ENCODE measurements around the gene GJD2. TPM values are rescaled to one million over a fixed set of nuclear protein-coding genes. Genes with fewer than 3 reads are reported as not detected.

Gene GJD2
- total RNA-seq, 1 donor from 2014 or later, result 0.11 TPM

DNA sequence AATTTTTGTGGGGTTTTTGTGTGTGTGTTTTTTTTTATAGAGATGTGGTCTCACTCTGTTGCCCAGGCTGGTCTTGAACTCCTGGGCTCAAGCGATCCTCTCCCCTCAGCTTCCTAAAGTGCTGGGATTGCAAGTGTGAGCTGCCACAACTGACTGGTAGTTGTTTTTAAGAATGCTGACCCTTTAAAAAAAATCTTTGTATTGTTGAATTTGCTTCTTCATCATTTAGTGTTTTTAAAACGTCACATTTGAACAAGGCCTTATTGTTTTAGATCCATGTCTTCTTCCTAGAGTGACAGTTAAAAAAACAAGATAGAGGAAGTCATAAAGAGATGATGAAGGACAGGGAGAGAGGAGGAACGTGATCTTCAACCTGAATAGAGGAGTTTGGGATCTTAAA is 24.1 kb downstream of the GJD2 start:
- no peak for DNase-seq (ENCODE audit: low spot score)
- intact Hi-C loops (cut with DNase I), result no loop called here

DNA sequence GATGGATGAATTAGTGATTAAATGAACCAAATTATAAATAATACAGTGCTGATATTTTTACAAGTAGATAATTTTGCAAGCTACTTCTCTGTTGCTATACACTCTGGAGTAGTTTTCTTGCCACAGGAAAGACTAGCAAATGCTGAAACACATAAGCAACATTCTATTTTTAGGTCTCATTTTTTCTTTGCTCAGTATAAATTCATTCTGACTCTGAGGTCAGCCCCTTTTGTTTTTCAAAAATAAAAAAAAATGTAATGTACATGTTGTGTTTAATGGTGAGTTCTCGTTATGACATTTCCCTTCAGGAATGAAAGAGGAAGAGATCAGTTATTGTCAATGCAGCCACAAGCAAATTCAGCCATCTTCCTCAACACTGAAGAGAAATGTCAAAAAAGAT is 24.9 kb downstream of the GJD2 start:
- DNase-seq (ENCODE audit: low spot score), result no peak
- intact Hi-C loops (cut with DNase I), result no loop called here

DNA sequence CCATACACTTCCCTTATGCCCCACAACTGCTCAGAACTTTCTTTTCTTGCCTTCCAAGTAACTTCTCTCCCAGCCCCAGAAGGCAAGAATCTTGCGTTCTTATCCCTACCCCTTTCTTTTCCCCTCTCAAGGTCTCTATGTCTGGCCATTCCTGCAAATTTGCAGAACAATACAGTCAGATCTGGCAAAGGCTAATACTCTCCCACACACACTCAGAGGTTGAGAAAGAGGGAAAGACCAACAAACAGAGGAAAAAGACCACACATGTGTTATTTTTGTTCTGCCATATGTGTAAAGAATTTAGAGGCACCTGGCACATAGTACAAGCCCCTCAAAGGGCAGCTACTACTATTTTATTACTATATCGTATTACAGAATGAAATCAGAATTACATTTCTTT is 25.7 kb downstream of the GJD2 start:
- intact Hi-C loops (cut with DNase I), result no loop called here
- DNase-seq (ENCODE audit: low spot score), result no peak

DNA sequence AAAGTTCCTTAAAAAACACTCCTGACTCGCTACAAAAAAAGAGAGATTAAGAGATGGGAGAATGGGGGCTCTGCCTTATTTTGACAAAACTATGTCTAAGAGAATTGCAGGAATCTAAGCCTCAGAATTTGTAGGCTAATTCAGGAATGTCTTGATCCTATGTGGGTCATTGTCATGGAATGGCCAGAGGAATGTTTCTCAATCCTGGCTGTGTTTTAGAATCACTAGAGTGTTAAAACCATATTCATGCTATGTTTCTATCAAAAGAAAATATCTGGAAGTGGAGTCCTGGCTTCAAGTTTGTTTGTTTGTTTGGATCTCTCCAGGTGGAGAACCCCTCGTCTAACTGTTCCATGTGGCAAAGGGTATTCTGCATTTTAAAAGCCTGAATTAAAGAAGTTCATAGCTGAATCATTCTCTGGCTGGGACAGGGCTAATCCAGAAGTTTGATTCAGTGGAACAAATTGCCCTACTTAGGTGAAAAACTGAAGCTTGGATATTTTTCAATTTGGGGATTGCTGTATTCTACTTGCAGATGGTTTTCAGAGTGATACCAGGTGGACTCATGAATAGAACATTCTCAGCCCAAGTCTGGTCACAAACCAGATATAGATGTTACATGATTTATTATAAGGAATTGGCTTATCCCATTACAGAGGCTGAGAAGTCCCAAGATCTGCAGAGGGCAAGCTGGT is 28.2 kb downstream of the GJD2 start:
- intact Hi-C loops (cut with DNase I), result no loop called here
- no peak for DNase-seq (ENCODE audit: low spot score)

DNA sequence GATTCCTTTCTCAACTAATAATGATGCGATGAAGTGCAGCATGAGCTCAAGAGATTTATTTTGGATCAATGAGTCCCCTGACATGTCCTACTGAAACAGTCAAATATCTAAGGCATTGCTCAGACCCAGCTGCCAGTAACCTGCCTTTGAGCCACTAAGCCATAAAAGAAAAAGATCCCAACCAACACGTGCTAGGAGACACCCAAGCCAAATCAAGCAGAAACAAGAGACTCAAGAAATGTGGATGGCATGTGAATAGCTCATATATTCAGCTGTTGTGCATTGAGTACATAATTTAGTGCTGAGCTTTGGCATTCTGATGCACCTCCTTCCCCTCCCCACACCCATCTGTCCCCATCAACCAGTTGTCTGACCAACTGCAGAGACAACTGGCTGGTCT is 29.2 kb downstream of the GJD2 start:
- no peak for DNase-seq (ENCODE audit: low spot score)
- intact Hi-C loops (cut with DNase I), result no loop called here

DNA sequence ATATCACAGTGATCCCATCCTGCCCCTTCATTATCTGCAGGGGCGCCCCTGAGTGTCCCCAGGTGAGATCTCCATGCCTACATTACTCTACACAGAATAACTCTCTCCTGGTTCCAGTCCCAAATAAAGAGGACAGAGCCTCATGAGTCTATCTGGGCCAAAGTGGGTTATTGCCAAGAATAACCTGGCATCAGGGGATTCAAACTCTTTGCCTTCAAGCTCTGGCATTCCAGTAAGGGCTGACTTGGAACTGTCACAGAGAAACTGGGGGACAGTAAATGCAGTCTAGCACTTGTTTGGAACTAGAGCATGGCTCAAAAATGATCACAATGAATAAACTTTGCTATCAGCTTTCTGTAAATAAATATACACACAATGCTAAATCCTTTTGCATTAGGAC is 30.3 kb downstream of the GJD2 start:
- DNase-seq (ENCODE audit: low spot score), result no peak
- intact Hi-C loops (cut with DNase I), result no loop called here

DNA sequence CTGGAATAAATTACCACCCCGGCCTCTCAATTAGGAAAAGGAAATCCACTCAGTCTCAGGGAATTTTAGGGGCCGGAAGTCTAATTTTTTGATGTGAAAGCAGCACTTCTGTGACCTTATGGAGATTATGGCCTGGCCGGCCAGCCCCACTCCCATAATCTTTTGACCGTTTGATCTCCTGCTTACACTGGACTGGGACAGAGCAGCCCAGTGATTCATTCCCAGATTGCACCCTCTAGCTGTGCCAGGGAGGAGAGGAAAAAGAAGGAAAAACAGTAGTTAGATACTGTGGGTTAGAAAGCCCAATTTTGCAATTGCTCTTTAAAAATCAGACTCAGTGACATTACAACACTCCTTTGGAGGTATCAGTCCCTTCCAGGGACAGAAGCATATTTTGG is 32.4 kb downstream of the GJD2 start:
- intact Hi-C loops (cut with DNase I), result no loop called here
- no peak for DNase-seq (ENCODE audit: low spot score)

DNA sequence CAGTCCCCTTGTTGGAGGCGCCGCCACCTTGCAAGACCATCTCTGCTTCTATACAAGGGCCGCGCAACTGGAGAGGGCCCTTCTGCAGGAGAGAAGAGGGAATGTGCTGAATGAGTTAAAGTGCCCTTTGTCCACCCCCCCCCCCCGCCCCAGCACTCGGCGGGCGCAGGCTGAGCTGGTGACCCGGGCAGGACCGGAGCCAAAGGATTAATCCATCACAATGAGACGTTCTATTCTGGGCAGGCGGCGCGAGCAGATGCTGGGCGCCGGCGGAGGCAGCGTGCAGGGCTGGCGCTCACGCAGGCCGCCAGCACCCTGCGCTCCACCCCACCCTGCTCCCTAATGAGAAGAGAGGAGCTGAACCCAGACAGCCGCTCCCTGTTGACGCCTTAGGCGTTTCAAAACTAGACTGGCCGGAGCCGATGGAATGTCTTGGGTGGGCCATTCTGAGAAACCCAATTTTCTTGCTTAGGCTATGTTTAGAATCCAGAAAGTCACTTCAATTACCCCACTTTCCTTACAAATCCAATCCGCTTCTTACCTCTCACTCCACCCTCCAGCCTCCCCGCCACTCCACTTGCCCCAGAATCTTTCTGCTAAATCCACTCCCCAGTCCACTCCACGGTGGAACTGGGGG is 32.9 kb downstream of the GJD2 start:
- peak; percentile 82 for DNase-seq (ENCODE audit: low spot score)
- intact Hi-C loops (cut with DNase I), result no loop called here

DNA sequence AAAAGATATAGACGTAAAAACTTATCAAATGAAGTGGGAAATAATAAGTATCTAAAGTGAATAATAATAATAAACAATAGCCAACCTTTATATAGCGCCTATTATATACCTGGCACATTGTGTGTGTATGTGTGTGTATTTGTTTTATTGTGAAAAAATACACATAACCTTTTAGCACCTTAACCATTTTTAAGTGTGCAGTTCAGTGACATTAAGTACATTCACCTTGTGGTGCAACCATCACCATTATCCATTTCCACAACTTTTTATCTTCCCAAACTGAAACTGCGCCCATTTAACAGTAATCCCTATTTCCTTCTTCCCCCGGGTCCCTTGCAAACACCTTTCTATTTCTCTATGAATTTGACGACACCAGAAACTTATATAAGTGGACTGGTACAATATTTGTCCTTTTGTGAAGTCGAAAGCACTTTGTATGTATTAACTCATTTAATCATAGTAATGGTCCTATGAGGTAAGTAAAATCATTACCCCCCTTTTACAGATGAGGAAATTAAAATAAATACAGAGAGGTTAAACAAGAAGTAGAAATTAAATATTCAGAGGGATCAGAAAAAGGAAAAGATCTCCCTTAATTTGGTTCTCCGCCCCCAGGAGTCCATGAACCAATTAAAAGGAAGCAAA is 33.5 kb downstream of the GJD2 start:
- DNase-seq (ENCODE audit: low spot score), result no peak
- intact Hi-C loops (cut with DNase I), result no loop called here

DNA sequence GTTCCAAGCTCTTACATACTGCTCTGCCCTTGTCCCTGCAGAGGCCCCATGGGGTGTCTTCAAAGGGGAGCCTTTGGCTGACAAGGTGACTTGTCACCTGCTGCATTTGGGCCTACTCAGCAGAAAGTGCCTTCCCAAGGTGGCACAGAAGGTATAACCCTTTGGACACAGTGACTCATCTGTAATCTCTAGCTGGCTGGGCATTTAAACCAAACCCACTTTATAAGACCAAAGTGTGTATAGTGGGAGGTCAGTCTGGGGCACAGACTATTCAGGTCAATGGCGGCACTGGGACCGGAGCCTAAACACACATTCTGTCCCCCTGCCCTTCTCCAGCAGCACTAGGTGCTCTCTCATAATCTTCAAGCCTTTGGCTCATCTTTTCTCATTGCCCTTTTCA is 35.1 kb downstream of the GJD2 start:
- no peak for DNase-seq (ENCODE audit: low spot score)
- intact Hi-C loops (cut with DNase I), result loop anchor here (2.0 kb wide), 1 partner anchor 77 kb away; no protein-coding TSS in a partner anchor

DNA sequence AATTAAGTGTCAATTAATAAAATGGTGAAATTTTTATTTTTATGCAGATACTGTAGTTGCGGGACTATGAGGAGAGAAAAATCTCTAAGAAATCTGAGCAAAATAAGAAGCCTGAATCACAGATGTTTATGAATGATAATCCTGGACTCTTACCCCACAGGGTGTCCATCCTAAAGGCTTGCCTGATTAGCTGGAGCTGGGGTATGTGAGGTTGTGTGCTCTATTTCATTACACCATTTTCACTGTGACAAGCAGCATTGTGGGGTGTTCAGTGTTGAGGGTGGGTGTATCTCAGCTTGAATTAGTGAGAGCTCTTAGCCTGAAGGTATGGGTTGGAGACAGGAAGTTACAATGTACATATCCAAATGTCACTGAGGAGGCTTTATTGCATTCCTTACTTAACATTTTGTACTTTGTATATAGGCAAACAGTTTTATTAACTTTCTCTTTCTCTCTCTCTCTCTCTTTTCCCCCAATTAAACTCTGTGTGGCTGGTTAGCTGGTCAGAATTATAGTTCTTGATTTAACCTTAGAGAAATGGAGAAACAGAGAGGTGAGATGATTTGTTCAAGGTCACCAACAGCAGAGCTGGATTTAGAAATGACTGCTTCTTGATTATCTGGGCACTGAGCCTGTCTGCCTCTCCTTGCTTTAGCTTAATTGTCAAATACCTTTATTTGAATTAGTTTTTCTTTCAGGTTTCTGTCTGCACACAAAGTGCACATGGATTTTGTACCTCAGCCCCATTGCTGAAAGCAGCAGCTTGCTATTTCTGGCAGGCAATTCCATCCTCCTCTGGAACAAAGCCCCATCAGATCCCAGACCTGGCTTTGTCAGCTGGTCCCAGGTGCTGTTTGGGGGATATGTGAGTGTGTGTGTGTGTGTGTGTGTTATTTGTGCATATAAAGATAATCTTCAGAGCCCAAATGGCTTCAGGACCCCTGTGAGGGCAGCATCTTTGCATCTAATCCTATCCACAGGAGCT is 35.8 kb downstream of the GJD2 start:
- DNase-seq (ENCODE audit: low spot score), result no peak
- intact Hi-C loops (cut with DNase I), result loop anchor here (2.0 kb wide), 1 partner anchor 78 kb away; no protein-coding TSS in a partner anchor

DNA sequence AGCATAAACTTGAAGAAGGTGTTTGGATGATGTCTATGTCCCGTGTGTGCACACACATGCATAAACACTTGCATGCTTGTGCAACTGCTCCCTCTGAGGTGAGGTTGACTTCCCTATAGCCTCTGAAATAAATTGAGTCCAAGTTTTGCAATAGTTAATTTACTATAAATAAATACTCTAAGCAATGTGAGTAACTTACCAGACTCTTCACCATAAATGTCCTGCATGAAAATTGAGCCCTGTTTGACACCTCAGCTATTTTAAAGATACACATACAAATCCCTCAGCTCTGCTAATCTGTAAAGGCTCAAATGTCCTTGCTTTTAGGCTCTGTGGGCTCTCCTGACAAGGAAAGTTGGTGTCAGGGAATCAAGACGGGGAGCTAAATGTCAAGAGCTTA is 37.1 kb downstream of the GJD2 start:
- intact Hi-C loops (cut with DNase I), result loop anchor here (2.0 kb wide), 1 partner anchor 79 kb away; no protein-coding TSS in a partner anchor
- no peak for DNase-seq (ENCODE audit: low spot score)

DNA sequence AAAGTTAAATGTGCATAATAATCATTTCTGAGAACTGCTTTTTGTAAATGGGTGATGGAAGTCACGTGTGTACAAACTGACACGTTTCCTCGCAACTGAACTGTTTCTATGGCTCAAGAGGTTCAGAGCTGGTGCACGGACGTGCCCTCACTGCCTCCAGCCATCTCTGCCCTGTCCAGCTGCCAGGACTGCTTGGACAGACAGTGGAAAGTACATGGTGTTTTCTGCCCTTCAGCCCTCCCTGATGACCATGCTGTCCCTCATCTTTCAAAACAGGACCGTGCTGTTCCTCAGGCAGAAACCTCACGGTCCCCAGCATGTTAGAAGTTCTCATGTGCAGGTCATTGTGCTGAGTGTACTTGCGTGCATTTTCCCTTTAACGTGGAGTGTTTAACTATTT is 38.7 kb downstream of the GJD2 start:
- intact Hi-C loops (cut with DNase I), result no loop called here
- no peak for DNase-seq (ENCODE audit: low spot score)

DNA sequence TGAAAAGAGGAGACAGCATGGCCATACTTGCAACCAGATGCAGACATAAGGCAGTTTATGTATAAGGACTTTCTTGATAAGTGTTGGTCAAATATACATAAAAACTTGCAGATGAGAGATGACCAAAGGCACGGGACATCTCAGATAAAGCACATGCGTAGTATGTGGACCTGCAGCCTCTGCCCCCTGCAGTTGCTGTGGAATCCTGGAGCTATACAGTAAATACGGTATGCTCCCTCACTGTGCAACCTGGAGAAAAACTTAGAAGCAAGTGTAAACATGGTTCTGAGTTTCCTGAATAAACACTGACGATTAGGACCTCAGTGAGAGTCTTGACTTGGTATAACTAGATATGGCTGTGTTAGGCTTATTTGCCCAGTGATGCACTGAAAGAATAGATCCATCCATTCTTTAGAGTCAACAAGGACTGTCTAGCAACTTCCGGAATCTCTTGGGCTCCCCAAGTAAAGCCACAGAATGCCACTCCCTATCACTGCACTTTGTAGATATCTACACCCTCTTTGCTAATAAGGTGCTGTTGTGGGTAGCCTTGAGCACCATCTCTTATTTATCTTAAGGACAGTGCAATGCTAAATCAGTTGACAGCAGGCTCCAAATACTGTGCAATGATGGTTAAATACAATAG is 40.2 kb downstream of the GJD2 start:
- no peak for DNase-seq (ENCODE audit: low spot score)
- intact Hi-C loops (cut with DNase I), result loop anchor here (5.0 kb wide), 1 partner anchor 188 kb away; no protein-coding TSS in a partner anchor

DNA sequence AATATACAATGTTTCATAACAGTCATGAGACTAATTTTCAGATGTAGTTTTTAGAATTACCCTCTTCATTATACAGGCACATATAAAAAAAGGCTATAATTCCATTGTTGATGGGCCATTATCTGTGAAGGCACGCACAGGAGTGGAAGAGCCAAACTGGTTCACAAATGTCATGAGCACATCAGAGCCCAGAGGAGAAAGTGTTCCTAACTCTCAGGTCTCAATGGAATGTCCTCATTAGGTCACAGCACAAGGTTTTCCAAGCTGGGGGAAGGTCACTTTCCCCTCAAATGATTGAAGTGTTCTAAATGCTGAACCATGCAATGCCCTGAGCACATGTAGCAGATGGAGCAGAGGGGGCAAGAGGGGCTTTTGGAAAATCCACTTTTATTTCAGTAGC is 41.2 kb downstream of the GJD2 start:
- intact Hi-C loops (cut with DNase I), result loop anchor here (5.0 kb wide), 1 partner anchor 189 kb away; no protein-coding TSS in a partner anchor
- DNase-seq (ENCODE audit: low spot score), result no peak

DNA sequence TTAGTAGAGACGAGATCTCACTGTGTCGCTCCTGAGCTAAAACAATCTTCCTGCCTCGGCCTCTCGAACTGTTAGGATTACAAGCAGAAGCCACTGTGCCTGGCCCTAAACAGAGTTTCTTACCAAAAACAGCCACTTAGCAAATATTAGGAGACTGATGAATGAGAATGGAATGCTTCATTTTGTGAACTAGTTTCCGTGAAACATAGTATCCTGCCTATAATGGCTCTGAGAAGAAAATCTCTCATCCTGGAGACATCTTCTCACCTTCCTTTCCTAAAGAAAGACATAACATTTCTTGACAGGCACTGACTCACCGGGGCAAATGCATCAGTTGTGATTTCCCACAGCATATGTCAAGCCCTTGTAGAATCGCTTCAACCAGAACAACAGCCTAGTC is 44.9 kb downstream of the GJD2 start:
- no peak for DNase-seq (ENCODE audit: low spot score)
- intact Hi-C loops (cut with DNase I), result loop anchor here (2.0 to 5.0 kb wide), 2 partner anchors 192 to 209 kb away; no protein-coding TSS in a partner anchor

DNA sequence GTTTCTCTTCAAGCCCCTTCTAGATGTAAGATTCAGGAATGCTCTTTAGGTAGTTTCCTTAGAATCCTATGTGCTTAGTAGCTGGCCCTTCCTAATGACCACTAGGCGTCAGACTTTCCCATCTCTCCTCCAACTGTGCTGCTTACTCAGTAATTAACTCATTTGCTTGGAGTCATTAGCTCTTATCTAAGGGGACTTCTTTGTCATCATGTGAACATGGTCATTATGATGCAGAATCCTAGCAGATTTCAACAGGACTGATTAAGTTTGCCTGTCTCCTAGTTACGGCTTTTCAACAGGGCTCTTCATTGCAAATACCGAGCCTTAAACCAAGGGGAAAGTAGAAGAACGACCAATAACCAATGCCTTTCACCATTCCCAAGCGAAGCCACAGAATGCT is 46.4 kb downstream of the GJD2 start:
- no peak for DNase-seq (ENCODE audit: low spot score)
- intact Hi-C loops (cut with DNase I), result loop anchor here (2.0 kb wide), 1 partner anchor 210 kb away; no protein-coding TSS in a partner anchor

DNA sequence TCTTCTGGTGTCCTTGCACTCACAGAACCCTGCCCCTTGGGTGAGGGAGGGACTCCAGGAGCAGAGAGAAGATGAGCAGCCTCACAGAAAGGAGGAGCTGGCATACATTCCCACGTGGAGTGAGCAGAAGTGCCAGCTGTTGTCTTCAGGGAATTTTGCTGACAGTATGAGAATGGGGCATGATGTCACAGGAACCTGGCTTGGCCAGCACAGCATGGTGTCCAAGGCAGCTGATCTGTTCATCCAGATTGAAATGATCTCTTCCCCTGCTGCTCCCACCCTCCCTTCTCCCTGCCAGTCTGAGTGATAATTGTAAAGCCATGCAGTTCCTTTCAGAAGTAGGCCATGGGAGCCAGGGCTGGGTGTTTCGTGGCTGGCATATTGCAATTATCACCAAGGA is 53.3 kb downstream of the GJD2 start:
- no peak for DNase-seq (ENCODE audit: low spot score)
- intact Hi-C loops (cut with DNase I), result no loop called here
